Measurements from ENCODE around the gene COASY.

COASY gene

GRCh38 chr17:42561897-42562387, at the start of gene COASY:
Gene COASY, plus strand, starts transcription at chr17:42562148. Its CDS starts 475 bp downstream, at chr17:42562623.
- DNase-seq, result peak; percentile 94

GRCh38 chr17:42512246-42512645, 49.7 kb upstream of the COASY start:
- in situ Hi-C loops (cut with MboI; ENCODE audit: low pct_unique_long_range_greater_than_20kb, low sequenced_read_pairs), result loop anchor here (25.0 kb wide), 1 partner anchor 200 kb away; no protein-coding TSS in a partner anchor
- DNase-seq, result no peak

More at GRCh38 chr17:42561897-42562387, at the start of gene COASY:
- in situ Hi-C loops (cut with MboI; ENCODE audit: low pct_unique_long_range_greater_than_20kb, low sequenced_read_pairs), result no loop called here

- in situ Hi-C loops (cut with MboI; ENCODE audit: low pct_unique_long_range_greater_than_20kb, low sequenced_read_pairs), result loop anchor here (25.0 kb wide), 1 partner anchor 200 kb away; no protein-coding TSS in a partner anchor
- DNase-seq, result no peak
These were observed 49.2 kb upstream of the COASY start for GRCh38 chr17:42512733-42513251.

- in situ Hi-C loops (cut with MboI; ENCODE audit: low pct_unique_long_range_greater_than_20kb, low sequenced_read_pairs), result loop anchor here (25.0 kb wide), 1 partner anchor 201 kb away; no protein-coding TSS in a partner anchor
These were observed 48.3 kb upstream of the COASY start for GRCh38 chr17:42513686-42514085.

GRCh38 chr17:42514279-42514678, 47.7 kb upstream of the COASY start:
- DNase-seq, result no peak
- in situ Hi-C loops (cut with MboI; ENCODE audit: low pct_unique_long_range_greater_than_20kb, low sequenced_read_pairs), result loop anchor here (25.0 kb wide), 1 partner anchor 202 kb away; no protein-coding TSS in a partner anchor

More at GRCh38 chr17:42513686-42514085, 48.3 kb upstream of the COASY start:
- DNase-seq, result no peak

GRCh38 chr17:42514867-42515266, 47.1 kb upstream of the COASY start:
- in situ Hi-C loops (cut with MboI; ENCODE audit: low pct_unique_long_range_greater_than_20kb, low sequenced_read_pairs), result loop anchor here (25.0 kb wide), 1 partner anchor 203 kb away; no protein-coding TSS in a partner anchor
- DNase-seq, result no peak

GRCh38 chr17:42517516-42517915, 44.4 kb upstream of the COASY start:
- in situ Hi-C loops (cut with MboI; ENCODE audit: low pct_unique_long_range_greater_than_20kb, low sequenced_read_pairs), result loop anchor here (25.0 kb wide), 1 partner anchor 205 kb away; no protein-coding TSS in a partner anchor

GRCh38 chr17:42518046-42518754, 43.7 kb upstream of the COASY start:
- in situ Hi-C loops (cut with MboI; ENCODE audit: low pct_unique_long_range_greater_than_20kb, low sequenced_read_pairs), result loop anchor here (25.0 kb wide), 1 partner anchor 206 kb away; no protein-coding TSS in a partner anchor
- DNase-seq, result peak; percentile 69

More at GRCh38 chr17:42517516-42517915, 44.4 kb upstream of the COASY start:
- peak; percentile 91 for DNase-seq

GRCh38 chr17:42518755-42519545, 43.0 kb upstream of the COASY start:
- DNase-seq, result no peak
- in situ Hi-C loops (cut with MboI; ENCODE audit: low pct_unique_long_range_greater_than_20kb, low sequenced_read_pairs), result loop anchor here (25.0 kb wide), 1 partner anchor 207 kb away; no protein-coding TSS in a partner anchor

GRCh38 chr17:42519546-42520491, 42.1 kb upstream of the COASY start:
- DNase-seq, result no peak

GRCh38 chr17:42520540-42520951, 41.4 kb upstream of the COASY start:
- peak; percentile 42 for DNase-seq
- in situ Hi-C loops (cut with MboI; ENCODE audit: low pct_unique_long_range_greater_than_20kb, low sequenced_read_pairs), result loop anchor here (25.0 kb wide), 1 partner anchor 208 kb away; no protein-coding TSS in a partner anchor

More at GRCh38 chr17:42519546-42520491, 42.1 kb upstream of the COASY start:
- in situ Hi-C loops (cut with MboI; ENCODE audit: low pct_unique_long_range_greater_than_20kb, low sequenced_read_pairs), result loop anchor here (25.0 kb wide), 1 partner anchor 208 kb away; no protein-coding TSS in a partner anchor

- in situ Hi-C loops (cut with MboI; ENCODE audit: low pct_unique_long_range_greater_than_20kb, low sequenced_read_pairs), result loop anchor here (25.0 kb wide), 1 partner anchor 209 kb away; no protein-coding TSS in a partner anchor
- DNase-seq, result no peak
These were observed 40.9 kb upstream of the COASY start for GRCh38 chr17:42521036-42521435.

GRCh38 chr17:42521666-42522262, 40.2 kb upstream of the COASY start:
- DNase-seq, result no peak
- in situ Hi-C loops (cut with MboI; ENCODE audit: low pct_unique_long_range_greater_than_20kb, low sequenced_read_pairs), result loop anchor here (25.0 kb wide), 1 partner anchor 209 kb away; no protein-coding TSS in a partner anchor

- no peak for DNase-seq
- in situ Hi-C loops (cut with MboI; ENCODE audit: low pct_unique_long_range_greater_than_20kb, low sequenced_read_pairs), result loop anchor here (25.0 kb wide), 1 partner anchor 210 kb away; no protein-coding TSS in a partner anchor
These were observed 39.6 kb upstream of the COASY start for GRCh38 chr17:42522263-42522790.

GRCh38 chr17:42522798-42523278, 39.1 kb upstream of the COASY start:
- in situ Hi-C loops (cut with MboI; ENCODE audit: low pct_unique_long_range_greater_than_20kb, low sequenced_read_pairs), result loop anchor here (25.0 kb wide), 1 partner anchor 211 kb away; no protein-coding TSS in a partner anchor

GRCh38 chr17:42525221-42525620, 36.7 kb upstream of the COASY start:
- in situ Hi-C loops (cut with MboI; ENCODE audit: low pct_unique_long_range_greater_than_20kb, low sequenced_read_pairs), result no loop called here
- no peak for DNase-seq

More at GRCh38 chr17:42522798-42523278, 39.1 kb upstream of the COASY start:
- no peak for DNase-seq

- no peak for DNase-seq
- in situ Hi-C loops (cut with MboI; ENCODE audit: low pct_unique_long_range_greater_than_20kb, low sequenced_read_pairs), result no loop called here
These were observed 35.9 kb upstream of the COASY start for GRCh38 chr17:42526031-42526444.

All from KBM-7 (cell line).